Sigmoid colon (tissue), 4 donors: Measurements from ENCODE around the gene SNTG2.

Experiments used
- CTCF ChIP-seq, 4 experiments: fragments of 450-650 bp in 3 of 4; fragments of 200-600 bp in 1 of 4; IDR thresholded peaks; one replicate each; pipeline ENCODE4 v1.5.1; 2016 to 2019; ENCODE audit warnings: antibody characterized with exemption in 4 of 4, mild to moderate bottlenecking in 3 of 4, moderate library complexity in 2 of 4
- POLR2AphosphoS5 ChIP-seq, 4 donors: sonication (generic); formaldehyde crosslinking; IDR thresholded peaks; one replicate each; pipeline ENCODE4 v1.6.1; 2017; ENCODE audit warnings: antibody characterized with exemption in 4 of 4

GRCh38 chr2:1070601-1071000 is 120.0 kb downstream of the SNTG2 start:
- no peak for TF ChIP-seq CTCF (IDR thresholded peaks at IDR 0.05)
- no peak for TF ChIP-seq POLR2AphosphoS5 (IDR thresholded peaks at IDR 0.05)
